OCI-LY7 (cell line): ENCODE data around the gene MDGA2.

Source experiments
- CTCF ChIP-seq: fragments of 200-600 bp; sonication (generic); conservative IDR thresholded peaks from 2 replicates; pipeline ENCODE4 v1.5.1; 2014; ENCODE audit warnings: mild to moderate bottlenecking, antibody characterized with exemption, low read length, moderate library complexity, mixed read lengths
- EZH2phosphoT487 ChIP-seq: fragments of 200-600 bp; sonication (generic); IDR thresholded peaks from 2 replicates; pipeline ENCODE4 v1.6.1; 2018; ENCODE audit warnings: low read depth, borderline replicate concordance, mild to moderate bottlenecking, mixed run types, antibody characterized with exemption, low read length, moderate library complexity, mixed read lengths

- TF ChIP-seq EZH2phosphoT487 (no peak), CTCF (no peak)
Observed at GRCh38 chr14:47678993-47679392, 3.6 kb upstream of the MDGA2 start.
